ENCODE data around the gene OR7D4.
A peak's percentile ranks its signal among the peaks of the same experiment; 100 is the strongest.
"Not testable (repeated sequence)": the region's sequence is repeated elsewhere in the genome, so short reads cannot be mapped to it uniquely, and the experiment has no call there.

Gene OR7D4

GRCh38 chr19:9219489-9219888 lies at the start of gene OR7D4:
OR7D4 (minus strand) TSS chr19:9219589; CDS start chr19:9214837, 4,752 bp downstream.
- DNase-seq, result no peak

GRCh38 chr19:9251236-9251635 lies 31.8 kb upstream of the OR7D4 start:
- DNase-seq, result no peak

GRCh38 chr19:9250630-9251029 lies 31.2 kb upstream of the OR7D4 start, which contains the start of gene OR7E24:
OR7E24 (plus strand) TSS chr19:9250930; CDS start chr19:9251044, 114 bp downstream.
- no peak for DNase-seq

GRCh38 chr19:9205501-9206113 lies 13.8 kb downstream of the OR7D4 start:
- DNase-seq, result peak in 48 of 58 donors; percentile 0 to 67 (median 20)

GRCh38 chr19:9198044-9198443 lies 21.3 kb downstream of the OR7D4 start:
- not testable (repeated sequence) for DNase-seq

GRCh38 chr19:9189535-9189934 lies 29.9 kb downstream of the OR7D4 start:
- DNase-seq, result no peak

- no peak for DNase-seq
Measured at GRCh38 chr19:9187191-9187590, 32.2 kb downstream of the OR7D4 start.

GRCh38 chr19:9183000-9183399 lies 36.4 kb downstream of the OR7D4 start:
- no peak for DNase-seq

GRCh38 chr19:9178901-9179300 lies 40.5 kb downstream of the OR7D4 start, which contains the start of gene OR7D2:
OR7D2 (plus strand) TSS chr19:9178979; CDS start chr19:9185782, 6,803 bp downstream.
- DNase-seq, result no peak

- DNase-seq, result no peak
Measured at GRCh38 chr19:9175326-9175725, 44.1 kb downstream of the OR7D4 start.

GRCh38 chr19:9171393-9171991 lies 47.9 kb downstream of the OR7D4 start:
- DNase-seq, result no peak

GRCh38 chr19:9166846-9167245 lies 52.5 kb downstream of the OR7D4 start:
- no peak for DNase-seq

- no peak for DNase-seq
Measured at GRCh38 chr19:9165261-9165660, 54.1 kb downstream of the OR7D4 start.

GRCh38 chr19:9161427-9161826 lies 58.0 kb downstream of the OR7D4 start:
- DNase-seq, result no peak
